Naive thymus-derived CD4-positive, alpha-beta T cell (primary cell): ENCODE measurements around the gene CFAP251. TPM values are rescaled to one million over a fixed set of nuclear protein-coding genes. Genes with fewer than 3 reads are reported as not detected.

Experiments
- ATAC-seq: fragments of 150-1000 bp; cut with Tn5 transposase; 2 replicates; pipeline ENCODE4 v1.10.0; 2021; ENCODE audit warnings: mild to moderate bottlenecking, moderate library complexity
- CTCF ChIA-PET: fragments of 350-600 bp; sonication (Branson Sonifier 250); formaldehyde crosslinking; loops from one replicate; lab custom pipeline; 2021; ENCODE audit warnings: antibody characterized with exemption; lab: Charles Lee
- POLR2A ChIA-PET: fragments of 350-600 bp; sonication (Branson Sonifier 250); formaldehyde crosslinking; loops from one replicate; lab custom pipeline; 2021; ENCODE audit warnings: antibody characterized with exemption, inconsistent platforms; lab: Charles Lee
- DNase-seq, 9 donors: peaks; one replicate each; pipeline versions ENCODE4 v3.0.0 to v3.0.0-alpha.2; 2020 to 2022; ENCODE audit warnings: mixed read lengths in 1 of 9
- H3K27ac ChIP-seq: one replicate; pipeline ENCODE4 v1.7.0; 2013; ENCODE audit warnings: mild to moderate bottlenecking, low read depth, low read length, moderate library complexity
- H3K27me3 ChIP-seq, 2 donors: one replicate each; pipeline ENCODE4 v1.7.0; 2013; ENCODE audit warnings: low read length in 2 of 2, mild to moderate bottlenecking in 2 of 2, moderate library complexity in 2 of 2; ENCODE audit not compliant: control insufficient read depth in 2 of 2, insufficient read depth in 2 of 2
- H3K36me3 ChIP-seq, 3 experiments: 1 replicate in 2 of 3; 2 replicates in 1 of 3; pipeline ENCODE4 v1.7.0; 2013; ENCODE audit warnings: low read length in 3 of 3, mild to moderate bottlenecking in 3 of 3, moderate library complexity in 1 of 3; ENCODE audit not compliant: insufficient read depth in 3 of 3, control insufficient read depth in 2 of 3
- H3K4me1 ChIP-seq, 2 donors: one replicate each; pipeline ENCODE4 v1.7.0; 2013; ENCODE audit warnings: low read length in 2 of 2, mild to moderate bottlenecking in 2 of 2, moderate library complexity in 1 of 2; ENCODE audit not compliant: control insufficient read depth in 2 of 2, insufficient read depth in 2 of 2
- H3K4me3 ChIP-seq: 2 replicates; pipeline ENCODE4 v1.7.0; 2013; ENCODE audit warnings: mild to moderate bottlenecking, low read length
- H3K9me3 ChIP-seq, 3 experiments: 1 replicate in 2 of 3; 2 replicates in 1 of 3; pipeline ENCODE4 v1.7.0; 2013; ENCODE audit warnings: low read length in 3 of 3; ENCODE audit not compliant: control insufficient read depth in 2 of 3
- H3K27ac Mint-ChIP-seq, 9 donors: one replicate each; pipeline ENCODE4 v1.8.0; 2020 to 2022; ENCODE audit warnings: mixed read lengths in 9 of 9, mild to moderate bottlenecking in 8 of 9, moderate library complexity in 5 of 9, inconsistent platforms in 2 of 9
- H3K27me3 Mint-ChIP-seq, 5 donors: one replicate each; pipeline ENCODE4 v1.8.0; 2021 to 2022; ENCODE audit warnings: mixed read lengths in 5 of 5, mild to moderate bottlenecking in 1 of 5
- H3K36me3 Mint-ChIP-seq, 5 donors: one replicate each; pipeline ENCODE4 v1.8.0; 2020 to 2022; ENCODE audit warnings: mixed read lengths in 5 of 5, mild to moderate bottlenecking in 3 of 5, inconsistent platforms in 1 of 5
- H3K4me1 Mint-ChIP-seq, 7 donors: one replicate each; pipeline ENCODE4 v1.8.0; 2020 to 2022; ENCODE audit warnings: mixed read lengths in 7 of 7, mild to moderate bottlenecking in 3 of 7, inconsistent platforms in 1 of 7
- H3K4me3 Mint-ChIP-seq, 10 donors: one replicate each; pipeline ENCODE4 v1.8.0; 2020 to 2022; ENCODE audit warnings: mild to moderate bottlenecking in 10 of 10, mixed read lengths in 10 of 10, moderate library complexity in 6 of 10, inconsistent platforms in 2 of 10
- H3K9me3 Mint-ChIP-seq, 11 donors: one replicate each; pipeline ENCODE4 v1.8.0; 2020 to 2022; ENCODE audit warnings: mixed read lengths in 11 of 11, mild to moderate bottlenecking in 4 of 11, inconsistent platforms in 1 of 11, moderate library complexity in 1 of 11
- intact Hi-C, 2 donors: fragments of 100-400 bp; cut with micrococcal nuclease; formaldehyde crosslinking; loops; one replicate each; pipeline ENCODE4 v1.15.1; 2023
- polyA plus RNA-seq, 2 donors: library from polyadenylated mRNA; unstranded; fragments of 300-500 nt; fragmentation: Illumina TruSeq; gene quantifications; one replicate each; pipeline ENCODE4 v1.2.3, GENCODE V29; 2021
- total RNA-seq, 6 experiments: library from RNA in 5 of 6; stranded (reverse) in 5 of 6; gene quantifications; 1 replicate in 5 of 6; 2 replicates in 1 of 6; pipeline ENCODE4 v1.2.3 and lab custom pipeline; 2021 to 2026

Gene CFAP251
- total and polyA plus RNA-seq, 7 experiments from 2014 or later: 0.38 to 1.5 (median 0.88) TPM; not detected in 2

DNA sequence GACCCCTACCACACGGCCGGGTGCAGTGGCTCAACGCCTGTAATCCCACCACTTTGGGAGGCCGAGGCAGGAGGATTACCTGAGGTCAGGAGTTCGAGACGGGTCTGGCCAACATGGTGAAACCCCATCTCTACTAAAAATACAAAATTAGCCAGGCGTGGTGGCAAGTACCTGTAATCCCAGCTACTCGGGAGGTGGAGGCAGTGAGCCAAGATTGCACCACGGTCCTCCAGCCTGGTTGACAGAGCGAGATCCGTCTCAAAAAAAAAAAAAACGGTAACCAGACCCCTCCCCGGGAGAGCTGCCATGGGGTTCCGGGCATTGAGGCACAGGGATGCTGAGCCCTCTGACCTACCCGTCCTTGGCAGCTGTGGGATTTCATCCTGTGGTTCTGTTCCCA lies 125.1 kb downstream of the CFAP251 start:
- Histone ChIP-seq H3K36me3 (no peaks in the 10 kb centered on the region), H3K4me3 (no peak overlapping the region), H3K9me3 (no peaks in the 10 kb centered on the region), H3K27me3 (no peaks in the 10 kb centered on the region), H3K4me1 (no peaks in the 10 kb centered on the region), H3K27ac (no peak overlapping the region)
- CTCF ChIA-PET: interaction anchor here (1.2 kb wide), 1 partner anchor 79 kb away, joined by 4 read pairs; no protein-coding TSS in a partner anchor
- no peak overlapping the region for H3K27ac Mint-ChIP-seq
- no peaks in the 10 kb centered on the region for H3K4me1 Mint-ChIP-seq
- no peaks in the 10 kb centered on the region for H3K9me3 Mint-ChIP-seq
- no peak for DNase-seq
- no peak overlapping the region for H3K4me3 Mint-ChIP-seq
- H3K36me3 Mint-ChIP-seq: peaks cover 0 to 3% (median 0%) of the 10 kb centered on the region in 5 donors
- intact Hi-C loops: no loop called here
- no peaks in the 10 kb centered on the region for H3K27me3 Mint-ChIP-seq
- POLR2A ChIA-PET: interaction anchor here (0.6 kb wide), 1 partner anchor 18 kb away, joined by 3 read pairs; no protein-coding TSS in a partner anchor
- no peak for ATAC-seq

DNA sequence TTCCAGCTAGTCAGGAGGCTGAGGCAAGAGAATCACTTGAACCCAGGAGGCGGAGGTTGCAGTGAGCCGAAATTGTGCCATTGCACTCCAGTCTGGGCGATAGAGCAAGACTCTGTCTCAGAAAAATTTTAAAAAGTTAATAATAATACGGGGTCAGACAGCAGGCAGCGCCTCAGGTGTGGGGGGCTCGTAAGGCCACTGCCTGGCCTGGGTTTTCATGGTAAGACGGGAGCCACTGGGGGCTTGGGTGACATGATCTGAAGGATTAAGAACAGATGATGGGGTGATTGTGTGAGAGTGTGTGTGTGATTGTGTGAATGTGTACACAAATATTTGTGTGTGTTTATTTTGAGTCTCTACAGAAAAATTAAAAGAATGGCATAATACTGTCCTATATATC lies 126.9 kb downstream of the CFAP251 start:
- ATAC-seq (no peak), DNase-seq (no peak)
- no peaks in the 10 kb centered on the region for H3K4me1 ChIP-seq
- no peaks in the 10 kb centered on the region for H3K27me3 Mint-ChIP-seq
- H3K27me3 ChIP-seq: no peaks in the 10 kb centered on the region
- ChIA-PET CTCF (no interaction called here), POLR2A (no interaction called here)
- H3K27ac ChIP-seq: no peak overlapping the region
- no peaks in the 10 kb centered on the region for H3K4me1 Mint-ChIP-seq
- H3K9me3 ChIP-seq: no peaks in the 10 kb centered on the region
- H3K36me3 ChIP-seq: no peaks in the 10 kb centered on the region
- H3K36me3 Mint-ChIP-seq: peaks cover 0 to 3% (median 0%) of the 10 kb centered on the region in 5 donors
- H3K4me3 ChIP-seq: no peak overlapping the region
- H3K27ac Mint-ChIP-seq: no peak overlapping the region
- no peaks in the 10 kb centered on the region for H3K9me3 Mint-ChIP-seq
- intact Hi-C loops: no loop called here
- no peak overlapping the region for H3K4me3 Mint-ChIP-seq

DNA sequence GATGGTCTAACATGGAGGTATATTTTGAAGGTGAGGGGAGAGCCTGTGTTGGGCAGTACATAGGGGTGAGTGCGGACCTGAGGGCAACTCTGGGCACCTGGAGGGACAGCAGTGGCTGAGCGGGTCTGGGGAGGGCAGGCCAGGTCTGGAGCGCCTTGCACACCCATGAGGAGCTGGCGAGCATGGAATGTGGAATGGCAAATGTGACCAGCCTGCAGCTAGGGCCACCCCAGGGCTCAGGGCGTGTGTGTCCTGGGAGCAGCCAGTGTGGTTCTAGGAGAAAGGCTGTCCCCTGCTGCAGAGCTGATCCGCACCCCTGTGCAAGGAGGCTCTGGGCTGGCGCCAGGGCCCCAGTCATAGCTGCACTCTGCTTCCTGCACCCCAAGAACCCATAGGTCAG lies 127.8 kb downstream of the CFAP251 start:
- POLR2A ChIA-PET: no interaction called here
- DNase-seq: no peak
- H3K4me1 Mint-ChIP-seq: no peaks in the 10 kb centered on the region
- no peak for ATAC-seq
- Histone ChIP-seq H3K9me3 (no peaks in the 10 kb centered on the region), H3K4me3 (no peak overlapping the region), H3K4me1 (no peaks in the 10 kb centered on the region), H3K36me3 (no peaks in the 10 kb centered on the region), H3K27me3 (no peaks in the 10 kb centered on the region), H3K27ac (no peak overlapping the region)
- no peaks in the 10 kb centered on the region for H3K9me3 Mint-ChIP-seq
- H3K36me3 Mint-ChIP-seq: peaks cover 0 to 3% (median 0%) of the 10 kb centered on the region in 5 donors
- H3K4me3 Mint-ChIP-seq: no peak overlapping the region
- intact Hi-C loops: no loop called here
- no peaks in the 10 kb centered on the region for H3K27me3 Mint-ChIP-seq
- CTCF ChIA-PET: interaction anchor here (0.5 to 1.2 kb wide), 2 partner anchors 77 to 229 kb away, joined by 4 to 9 read pairs; no protein-coding TSS in a partner anchor
- no peak overlapping the region for H3K27ac Mint-ChIP-seq

DNA sequence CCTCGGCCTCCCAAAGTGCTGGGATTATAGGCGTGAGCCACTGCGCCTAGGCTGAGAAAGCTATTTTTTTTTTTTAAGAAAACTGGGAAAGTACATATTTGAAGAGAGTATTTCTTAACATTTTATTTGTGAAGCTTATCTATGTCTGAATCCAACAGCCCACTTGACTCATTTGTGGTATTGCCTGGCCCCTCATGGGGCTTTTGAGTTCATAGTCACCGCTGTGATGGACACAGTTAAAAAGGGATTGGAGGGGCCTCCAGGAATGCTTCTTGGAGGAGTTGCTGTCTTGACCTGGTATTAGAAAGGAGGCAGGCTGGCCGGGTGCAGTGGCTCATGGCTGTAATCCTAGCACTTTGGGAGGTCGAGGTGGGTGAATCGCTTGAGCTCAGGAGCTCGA lies 129.8 kb downstream of the CFAP251 start:
- Mint-ChIP-seq H3K4me3 (no peak overlapping the region), H3K4me1 (no peaks in the 10 kb centered on the region), H3K9me3 (no peaks in the 10 kb centered on the region), H3K27me3 (no peaks in the 10 kb centered on the region), H3K36me3 (no peaks in the 10 kb centered on the region), H3K27ac (no peak overlapping the region)
- Histone ChIP-seq H3K27ac (no peak overlapping the region), H3K4me3 (no peak overlapping the region), H3K4me1 (no peaks in the 10 kb centered on the region), H3K27me3 (no peaks in the 10 kb centered on the region), H3K9me3 (no peaks in the 10 kb centered on the region), H3K36me3 (no peaks in the 10 kb centered on the region)
- ATAC-seq (no peak), DNase-seq (no peak)
- CTCF ChIA-PET: interaction anchor here (0.6 kb wide), 2 partner anchors 119 to 281 kb away, joined by 3 to 4 read pairs; no protein-coding TSS in a partner anchor
- POLR2A ChIA-PET: interaction anchor here (0.6 kb wide), 1 partner anchor 20 kb away, joined by 3 read pairs; no protein-coding TSS in a partner anchor
- intact Hi-C loops: no loop called here

DNA sequence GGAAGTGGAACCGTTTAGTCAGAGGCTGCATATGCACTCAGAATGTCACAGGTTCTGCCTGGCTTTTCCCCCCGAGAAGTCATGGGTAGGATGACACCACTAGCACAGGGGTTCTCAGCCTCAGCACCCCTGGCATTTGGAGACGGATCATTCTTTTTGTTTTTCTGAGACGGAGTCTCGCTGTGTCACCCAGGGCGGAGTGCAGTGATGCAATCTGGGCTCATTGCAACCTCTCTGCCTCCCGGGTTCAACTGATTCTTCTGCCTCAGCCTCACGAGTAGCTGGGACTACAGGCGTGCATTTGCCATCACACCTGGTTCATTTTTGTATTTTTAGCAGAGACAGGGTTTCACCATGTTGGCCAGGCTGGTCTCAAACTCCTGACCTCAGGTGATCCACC lies 131.4 kb downstream of the CFAP251 start:
- Histone ChIP-seq H3K4me3 (no peak overlapping the region), H3K27me3 (no peaks in the 10 kb centered on the region), H3K4me1 (no peaks in the 10 kb centered on the region), H3K9me3 (no peaks in the 10 kb centered on the region), H3K36me3 (peaks cover 0 to 3% (median 0%) of the 10 kb centered on the region in 3 experiments), H3K27ac (no peak overlapping the region)
- no peaks in the 10 kb centered on the region for H3K36me3 Mint-ChIP-seq
- ChIA-PET POLR2A (interaction anchor here (1.5 kb wide), 1 partner anchor 74 kb away, joined by 3 read pairs; no protein-coding TSS in a partner anchor), CTCF (no interaction called here)
- H3K27me3 Mint-ChIP-seq: no peaks in the 10 kb centered on the region
- intact Hi-C loops: no loop called here
- peaks cover 0 to 7% (median 5%) of the 10 kb centered on the region in 7 donors for H3K4me1 Mint-ChIP-seq
- no peak overlapping the region for H3K27ac Mint-ChIP-seq
- ATAC-seq (no peak), DNase-seq (no peak)
- H3K4me3 Mint-ChIP-seq: no peak overlapping the region
- H3K9me3 Mint-ChIP-seq: no peaks in the 10 kb centered on the region

DNA sequence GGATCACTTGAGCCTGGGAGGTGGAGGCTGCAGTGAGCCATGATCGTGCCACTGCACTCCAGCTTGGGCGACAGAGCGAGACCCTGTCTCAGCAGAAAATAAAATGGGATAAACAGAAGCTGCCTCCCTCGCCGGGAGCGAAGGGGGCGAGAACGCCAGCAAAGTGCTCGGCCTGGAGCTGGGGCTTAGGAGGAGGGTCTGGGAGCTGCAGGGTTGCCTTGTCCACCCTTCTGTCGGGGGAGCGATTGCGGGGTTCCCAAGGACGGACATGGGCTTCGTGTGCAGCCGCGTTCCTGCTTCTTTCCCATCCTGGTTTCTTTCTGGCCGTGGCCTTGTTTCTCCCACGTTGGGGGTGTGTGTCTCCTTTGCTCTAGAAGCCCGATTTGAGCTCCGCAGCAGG lies 132.3 kb downstream of the CFAP251 start:
- CTCF ChIA-PET: interaction anchor here (1.1 to 1.6 kb wide), 2 partner anchors 73 to 216 kb away, joined by 4 to 5 read pairs; no protein-coding TSS in a partner anchor
- H3K4me3 ChIP-seq: no peak overlapping the region
- H3K4me1 Mint-ChIP-seq: peaks cover 0 to 7% (median 5%) of the 10 kb centered on the region in 7 donors
- peaks cover 0 to 4% (median 3%) of the 10 kb centered on the region in 3 experiments for H3K36me3 ChIP-seq
- POLR2A ChIA-PET: no interaction called here
- no peaks in the 10 kb centered on the region for H3K27me3 ChIP-seq
- H3K9me3 Mint-ChIP-seq: no peaks in the 10 kb centered on the region
- no peaks in the 10 kb centered on the region for H3K4me1 ChIP-seq
- DNase-seq (no peak), ATAC-seq (no peak)
- H3K36me3 Mint-ChIP-seq: no peaks in the 10 kb centered on the region
- no peaks in the 10 kb centered on the region for H3K9me3 ChIP-seq
- H3K4me3 Mint-ChIP-seq: no peak overlapping the region
- no peak overlapping the region for H3K27ac ChIP-seq
- H3K27me3 Mint-ChIP-seq: no peaks in the 10 kb centered on the region
- intact Hi-C loops: no loop called here
- H3K27ac Mint-ChIP-seq: no peak overlapping the region
